Activated naive CD8-positive, alpha-beta T cell treated with anti-CD3 and anti-CD28 coated beads for 36 hours (primary cell): Measurements from ENCODE around the gene C1orf105. TPM values are rescaled to one million over a fixed set of nuclear protein-coding genes. Genes with fewer than 3 reads are reported as not detected.

ENCODE experiments used
- DNase-seq: peaks from one replicate; pipeline ENCODE4 v3.0.0; 2021
- H3K27ac Mint-ChIP-seq: one replicate; pipeline ENCODE4 v1.8.0; 2022; ENCODE audit warnings: mild to moderate bottlenecking, moderate library complexity, mixed read lengths
- H3K27me3 Mint-ChIP-seq: one replicate; pipeline ENCODE4 v1.8.0; 2022; ENCODE audit warnings: mild to moderate bottlenecking, mixed read lengths
- H3K36me3 Mint-ChIP-seq: one replicate; pipeline ENCODE4 v1.8.0; 2021; ENCODE audit warnings: mild to moderate bottlenecking, mixed read lengths
- H3K4me1 Mint-ChIP-seq: one replicate; pipeline ENCODE4 v1.8.0; 2021; ENCODE audit warnings: mixed read lengths
- H3K4me3 Mint-ChIP-seq: one replicate; pipeline ENCODE4 v1.8.0; 2022; ENCODE audit warnings: mild to moderate bottlenecking, moderate library complexity, mixed read lengths
- H3K9me3 Mint-ChIP-seq: one replicate; pipeline ENCODE4 v1.8.0; 2022; ENCODE audit warnings: mixed read lengths
- total RNA-seq, 2 experiments: library from RNA; stranded (reverse); gene quantifications; one replicate each; pipeline ENCODE4 v1.2.3, GENCODE V29; 2021

The C1orf105 gene
- total RNA-seq, 2 experiments from 2014 or later, result not detected

DNA sequence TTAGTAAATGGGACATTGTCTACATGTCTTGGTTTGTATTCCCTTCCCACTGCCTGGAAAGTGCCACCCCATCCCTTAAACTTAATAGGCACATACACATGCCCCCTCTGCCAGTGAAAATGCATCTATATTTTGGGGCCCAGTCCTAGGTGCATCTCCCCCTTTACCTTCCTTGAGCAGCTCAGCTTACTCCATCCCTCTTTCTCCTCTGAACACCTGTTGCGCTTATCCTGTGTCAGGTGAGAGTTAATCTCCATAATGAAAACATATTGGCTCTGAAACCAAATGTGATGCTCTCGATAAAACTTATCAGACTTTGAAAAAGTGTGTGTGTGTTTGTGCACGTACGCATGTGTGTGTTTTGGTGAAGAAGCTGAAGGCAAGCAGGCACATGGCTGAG lies 97.1 kb downstream of the C1orf105 start:
- Mint-ChIP-seq H3K9me3 (no peaks in the 10 kb centered on the region), H3K27me3 (no peaks in the 10 kb centered on the region), H3K4me3 (no peak overlapping the region), H3K36me3 (no peaks in the 10 kb centered on the region), H3K27ac (no peak overlapping the region), H3K4me1 (no peaks in the 10 kb centered on the region)
- DNase-seq, result no peak

Other genes with a start within 250 kb of the C1orf105 start
- 10 to 100 TPM; 18.5 to 20.1 TPM for gene PIGC, start 23.4 kb downstream of the C1orf105 start, total RNA-seq
- 10 to 100 TPM; 18.9 to 21.8 TPM for gene SUCO, start 112.5 kb downstream of the C1orf105 start, total RNA-seq
- gene FASLG, start 238.4 kb downstream of the C1orf105 start, total RNA-seq, result 10 to 100 TPM; 11.8 to 12.5 TPM